ENCODE results near the gene SGCA. TPM values are rescaled to one million over a fixed set of nuclear protein-coding genes. Genes with fewer than 3 reads are reported as not detected.

SGCA gene
- total RNA-seq, 1 donor from 2014 or later, result 137 TPM

DNA sequence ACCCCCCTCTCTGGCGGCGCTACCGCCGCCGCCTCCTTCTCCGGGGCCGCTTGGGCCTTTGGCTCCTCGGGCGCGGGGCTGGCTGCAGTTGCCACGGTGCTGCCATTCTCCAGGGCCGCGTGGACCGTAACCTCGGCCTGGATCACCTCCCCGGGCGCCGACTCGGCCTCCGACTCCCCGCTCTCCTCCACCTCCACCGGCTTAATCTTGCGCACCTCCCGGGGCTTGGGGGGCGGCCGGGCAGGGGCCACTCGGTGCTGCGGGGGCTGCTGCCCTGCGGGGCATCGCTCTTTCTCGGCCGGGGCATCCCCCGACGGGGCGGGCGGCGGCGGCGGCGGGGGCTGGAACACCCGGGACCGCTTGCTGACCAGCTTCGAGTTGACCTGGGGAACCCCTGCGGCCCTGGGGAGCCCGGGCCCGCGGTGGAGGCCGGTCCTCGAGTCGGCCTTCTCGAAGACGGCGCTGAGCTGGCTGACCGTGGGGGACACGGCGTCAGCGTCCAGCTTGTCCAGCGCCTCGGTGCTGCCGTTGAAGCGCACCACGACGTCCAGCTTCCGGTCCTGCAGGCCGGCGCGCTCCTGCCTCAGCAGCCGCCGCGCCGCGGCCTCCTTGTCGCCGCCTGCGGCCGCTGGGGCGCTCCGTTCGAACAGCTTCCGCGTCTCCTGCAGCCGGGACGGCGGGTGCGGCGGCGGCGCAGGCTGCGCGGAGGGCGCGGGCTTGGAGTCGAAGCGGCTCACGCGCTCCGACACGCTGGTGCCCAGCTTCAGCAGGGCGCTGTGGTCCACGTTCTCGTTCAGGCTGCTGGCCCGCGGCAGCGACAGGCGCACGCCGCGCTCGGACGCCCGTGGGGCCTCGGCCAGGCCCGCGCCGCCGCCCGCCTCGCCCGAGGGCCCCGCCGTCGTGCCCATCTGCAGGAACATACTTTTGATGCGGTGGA is 16.1 kb upstream of the SGCA start:
- Histone ChIP-seq H3K9me3 (replicated peaks) (no peaks in the 10 kb centered on the region), H3K4me3 (peak overlapping the region; percentile 98), H3K36me3 (peaks cover 7% of the 10 kb centered on the region), H3K27me3 (ENCODE audit: low read depth) (no peaks in the 10 kb centered on the region), H3K27ac (replicated peaks) (peak overlapping the region; percentile 98), H3K4me1 (peaks cover 98% of the 10 kb centered on the region)
- intact Hi-C loops (cut with micrococcal nuclease), result no loop called here
- DNase-seq, result peak; percentile 66
- TF ChIP-seq, protein P1, sequence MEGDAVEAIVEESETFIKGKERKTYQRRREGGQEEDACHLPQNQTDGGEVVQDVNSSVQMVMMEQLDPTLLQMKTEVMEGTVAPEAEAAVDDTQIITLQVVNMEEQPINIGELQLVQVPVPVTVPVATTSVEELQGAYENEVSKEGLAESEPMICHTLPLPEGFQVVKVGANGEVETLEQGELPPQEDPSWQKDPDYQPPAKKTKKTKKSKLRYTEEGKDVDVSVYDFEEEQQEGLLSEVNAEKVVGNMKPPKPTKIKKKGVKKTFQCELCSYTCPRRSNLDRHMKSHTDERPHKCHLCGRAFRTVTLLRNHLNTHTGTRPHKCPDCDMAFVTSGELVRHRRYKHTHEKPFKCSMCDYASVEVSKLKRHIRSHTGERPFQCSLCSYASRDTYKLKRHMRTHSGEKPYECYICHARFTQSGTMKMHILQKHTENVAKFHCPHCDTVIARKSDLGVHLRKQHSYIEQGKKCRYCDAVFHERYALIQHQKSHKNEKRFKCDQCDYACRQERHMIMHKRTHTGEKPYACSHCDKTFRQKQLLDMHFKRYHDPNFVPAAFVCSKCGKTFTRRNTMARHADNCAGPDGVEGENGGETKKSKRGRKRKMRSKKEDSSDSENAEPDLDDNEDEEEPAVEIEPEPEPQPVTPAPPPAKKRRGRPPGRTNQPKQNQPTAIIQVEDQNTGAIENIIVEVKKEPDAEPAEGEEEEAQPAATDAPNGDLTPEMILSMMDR (IDR thresholded peaks at IDR 0.05; ENCODE audit: borderline replicate concordance), result peak; percentile 41

DNA sequence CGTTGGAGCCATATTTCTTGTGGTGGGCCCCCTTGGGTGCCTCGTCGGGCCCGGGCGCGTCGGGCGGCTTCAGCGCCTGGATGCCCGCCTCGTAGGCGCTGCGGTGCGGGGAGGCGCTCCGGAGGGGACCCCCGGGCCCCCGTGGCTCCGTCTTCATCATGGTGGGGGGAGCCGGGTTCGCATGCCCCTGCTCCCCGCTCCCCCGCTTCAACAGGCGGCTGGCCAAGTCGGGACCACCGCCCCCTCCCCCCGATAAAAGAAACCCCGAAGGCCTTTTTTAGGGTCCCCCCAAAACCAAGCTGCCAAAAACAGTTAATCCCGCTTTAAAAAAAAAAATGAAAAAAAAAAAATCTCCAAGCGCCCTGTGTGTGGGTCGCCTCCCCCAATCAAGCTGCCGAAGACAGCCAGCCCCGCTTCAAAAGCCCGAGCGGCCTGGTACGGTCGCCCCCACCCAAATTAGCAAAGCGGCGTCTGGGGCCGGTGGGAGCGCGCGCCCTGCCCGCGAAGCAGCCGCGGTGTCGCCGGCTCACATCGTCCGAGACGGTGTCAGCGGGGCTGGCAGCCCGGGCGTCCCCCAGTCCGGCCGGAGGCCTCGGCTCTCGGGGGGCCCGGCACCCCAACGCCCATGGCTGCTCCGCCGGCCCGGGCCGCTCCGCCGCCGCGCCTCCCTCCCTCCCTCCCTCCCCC is 15.3 kb upstream of the SGCA start, which contains the start of gene PPP1R9B:
Gene PPP1R9B (minus strand): TSS at position 324 of the 687 bp plus-strand sequence. CDS start 164 bp downstream, at position 160.
- Histone ChIP-seq H3K27ac (replicated peaks) (peak within 1 kb of the TSS; percentile 98), H3K4me3 (peak within 1 kb of the TSS; percentile 98), H3K27me3 (ENCODE audit: low read depth) (no peaks in the 10 kb centered on the region), H3K36me3 (no peaks in the 10 kb centered on the region), H3K4me1 (peaks cover 98% of the 10 kb centered on the region), H3K9me3 (replicated peaks) (no peaks in the 10 kb centered on the region)
- TF ChIP-seq, protein P1 (IDR thresholded peaks at IDR 0.05; ENCODE audit: borderline replicate concordance), result no peak
- intact Hi-C loops (cut with micrococcal nuclease), result no loop called here
- DNase-seq, result no peak

DNA sequence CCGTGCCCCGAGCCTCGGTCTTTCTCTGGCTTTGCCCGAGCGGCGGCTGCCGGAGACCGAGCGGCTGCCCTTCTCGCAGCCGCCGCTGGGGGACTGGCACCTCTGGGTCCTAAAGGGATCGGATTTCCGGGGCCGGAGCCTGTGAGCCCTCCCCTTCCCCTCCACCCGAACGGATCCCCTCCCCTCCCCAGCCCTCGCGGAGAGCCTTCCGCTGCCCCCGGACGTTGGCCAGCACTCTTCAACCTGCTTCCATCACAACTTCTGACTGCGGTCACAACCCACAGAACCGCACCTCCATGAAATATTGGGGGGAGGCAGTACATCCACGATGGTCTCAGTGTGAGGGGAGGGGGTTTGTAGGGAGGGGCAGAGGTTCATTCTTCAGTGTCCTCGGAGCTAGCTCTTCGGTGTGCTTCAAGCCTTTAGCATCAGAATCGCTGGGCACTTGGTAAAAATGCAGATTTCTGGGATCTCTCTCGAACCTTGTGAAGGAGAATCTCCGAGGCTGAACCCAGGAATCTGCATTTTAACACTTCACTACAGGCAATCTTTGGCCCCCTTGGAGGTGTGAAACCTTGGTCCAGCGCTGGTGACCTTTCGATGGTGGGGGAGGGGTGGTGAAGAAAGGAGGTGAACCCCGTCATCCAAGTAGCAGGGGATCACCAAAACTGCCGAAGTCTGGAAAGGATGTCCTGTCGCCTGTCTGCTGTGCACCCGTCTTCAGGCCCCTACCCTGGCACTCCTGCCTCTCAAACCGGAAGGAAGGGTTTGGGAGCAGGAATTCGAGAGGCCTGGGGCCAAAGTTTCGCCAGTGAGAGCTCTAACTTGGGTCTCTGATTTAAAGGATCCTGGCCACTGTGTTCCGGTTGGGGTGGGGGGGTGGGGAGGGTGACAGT is 14.5 kb upstream of the SGCA start:
- peak overlapping the region; percentile 98 for H3K4me3 ChIP-seq
- TF ChIP-seq, protein P1 (IDR thresholded peaks at IDR 0.05; ENCODE audit: borderline replicate concordance), result peak; percentile 80
- peak overlapping the region; percentile 98 for H3K27ac ChIP-seq (replicated peaks)
- H3K4me1 ChIP-seq, result peaks cover 94% of the 10 kb centered on the region
- peak; percentile 91 for DNase-seq
- no peaks in the 10 kb centered on the region for H3K27me3 ChIP-seq (ENCODE audit: low read depth)
- intact Hi-C loops (cut with micrococcal nuclease), result no loop called here
- no peaks in the 10 kb centered on the region for H3K36me3 ChIP-seq
- no peaks in the 10 kb centered on the region for H3K9me3 ChIP-seq (replicated peaks)

DNA sequence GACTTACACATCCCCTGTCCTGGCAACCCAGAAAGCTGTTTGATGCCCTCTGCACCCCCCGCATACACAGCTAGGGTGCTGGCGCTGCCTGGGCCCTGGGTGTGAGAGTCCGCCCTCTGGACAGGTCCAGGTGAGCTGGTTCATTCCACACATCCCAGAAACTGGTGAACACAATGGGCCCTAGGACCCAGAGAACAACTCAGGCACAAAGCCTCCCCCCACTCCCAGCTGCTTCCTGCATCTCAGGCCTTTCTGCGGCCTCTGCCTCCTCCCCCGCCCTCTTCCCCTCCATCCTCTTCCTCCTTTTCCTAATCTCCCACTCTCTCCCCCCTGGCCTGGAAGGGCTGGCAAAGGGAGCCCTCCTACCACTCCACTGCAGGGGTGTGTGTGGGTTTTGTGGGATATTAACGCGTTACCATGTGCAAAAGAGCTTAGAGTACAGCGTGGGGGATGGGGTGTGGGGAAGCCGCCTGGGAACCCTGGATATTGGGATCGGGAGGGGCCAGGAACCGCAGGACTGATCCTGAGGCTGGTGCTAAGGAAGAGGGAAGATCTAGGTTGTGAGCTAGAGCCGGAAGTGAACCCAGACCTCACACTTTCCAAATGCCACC is 13.8 kb upstream of the SGCA start:
- Histone ChIP-seq H3K4me3 (peak overlapping the region; percentile 98), H3K27me3 (ENCODE audit: low read depth) (no peaks in the 10 kb centered on the region), H3K4me1 (peaks cover 87% of the 10 kb centered on the region), H3K36me3 (no peaks in the 10 kb centered on the region), H3K27ac (replicated peaks) (peak overlapping the region; percentile 98), H3K9me3 (replicated peaks) (no peaks in the 10 kb centered on the region)
- peak; percentile 87 for DNase-seq
- intact Hi-C loops (cut with micrococcal nuclease), result no loop called here
- TF ChIP-seq, protein P1 (IDR thresholded peaks at IDR 0.05; ENCODE audit: borderline replicate concordance), result no peak
